Sigmoid colon (tissue), 7 donors: ENCODE data around the gene CAB39L. TPM values are rescaled to one million over a fixed set of nuclear protein-coding genes. Genes with fewer than 3 reads are reported as not detected.

Source experiments
- DNase-seq: peaks from one replicate; pipeline ENCODE4 v3.0.0-alpha.2; 2019
- H3K27ac ChIP-seq, 4 donors: fragments of 200-600 bp; sonication (generic); one replicate each; pipeline ENCODE4 v1.5.1; 2016 to 2019; ENCODE audit warnings: mild to moderate bottlenecking in 1 of 4
- H3K27me3 ChIP-seq, 3 donors: fragments of 200-600 bp; sonication (generic); one replicate each; pipeline ENCODE4 v1.5.1; 2019; ENCODE audit warnings: mild to moderate bottlenecking in 1 of 3
- H3K36me3 ChIP-seq, 4 donors: fragments of 200-600 bp; sonication (generic); one replicate each; pipeline ENCODE4 v1.5.1; 2016 to 2019
- H3K4me1 ChIP-seq, 4 donors: fragments of 200-600 bp; sonication (generic); one replicate each; pipeline ENCODE4 v1.5.1; 2017 to 2019
- H3K4me3 ChIP-seq, 4 donors: fragments of 200-600 bp; sonication (generic); one replicate each; pipeline ENCODE4 v1.5.1; 2017 to 2019; ENCODE audit warnings: mild to moderate bottlenecking in 2 of 4, moderate library complexity in 1 of 4
- H3K9me3 ChIP-seq, 4 donors: fragments of 200-600 bp in 3 of 4; sonication (generic) in 3 of 4; one replicate each; pipeline versions ENCODE4 v1.5.1 to v1.6.1; 2013 to 2019
- CTCF ChIP-seq, 4 experiments: fragments of 450-650 bp in 3 of 4; fragments of 200-600 bp in 1 of 4; IDR thresholded peaks; one replicate each; pipeline ENCODE4 v1.5.1; 2016 to 2019; ENCODE audit warnings: antibody characterized with exemption in 4 of 4, mild to moderate bottlenecking in 3 of 4, moderate library complexity in 2 of 4
- EP300 ChIP-seq, 4 donors: sonication (generic); formaldehyde crosslinking; IDR thresholded peaks; one replicate each; pipeline ENCODE4 v1.6.1; 2017; ENCODE audit warnings: antibody characterized with exemption in 4 of 4
- POLR2A ChIP-seq, 2 donors: fragments of 450-650 bp; IDR thresholded peaks; one replicate each; pipeline ENCODE4 v1.6.1; 2016; ENCODE audit warnings: antibody characterized with exemption in 2 of 2, mild to moderate bottlenecking in 2 of 2, moderate library complexity in 2 of 2
- POLR2AphosphoS5 ChIP-seq, 4 donors: sonication (generic); formaldehyde crosslinking; IDR thresholded peaks; one replicate each; pipeline ENCODE4 v1.6.1; 2017; ENCODE audit warnings: antibody characterized with exemption in 4 of 4
- WGBS, 2 donors: extraction: QIAGEN DNeasy Blood & Tissue Kit; methylation state at CpG; one replicate each; pipeline ENCODE4 v1.1.7; 2013; 5-methylcytosine and 5-hydroxymethylcytosine counted together
- intact Hi-C: fragments of 100-400 bp; cut with DNase I; formaldehyde crosslinking; loops from one replicate; pipeline ENCODE4 v1.15.1; 2023
- polyA plus RNA-seq, 3 donors: library from polyadenylated mRNA; stranded (reverse); fragments of 200-250 nt; gene quantifications; one replicate each; pipeline ENCODE4 v1.2.3, GENCODE V29; 2013
- total RNA-seq, 4 donors: library from RNA; depleted of rRNA; stranded (reverse); fragments of >200 nt; gene quantifications; one replicate each; pipeline ENCODE4 v1.1.0, GENCODE V29; 2016
- donor health status: healthy with polysubstance abuse.
- donor health status: Bipolar disorder and iron deficiency.
- donor health status: healthy.

The CAB39L gene
- total and polyA plus RNA-seq, 7 donors, result 5.5 to 180 (median 121) TPM

- Histone ChIP-seq H3K4me1 (no peaks in the 10 kb centered on the region), H3K4me3 (no peak overlapping the region), H3K9me3 (no peaks in the 10 kb centered on the region), H3K27ac (no peak overlapping the region), H3K27me3 (no peaks in the 10 kb centered on the region), H3K36me3 (peaks cover 0 to 7% (median 0%) of the 10 kb centered on the region in 4 donors)
- intact Hi-C loops, result no loop called here
- TF ChIP-seq POLR2A (IDR thresholded peaks at IDR 0.05) (no peak), CTCF (IDR thresholded peaks at IDR 0.05) (no peak), EP300 (IDR thresholded peaks at IDR 0.05) (no peak), POLR2AphosphoS5 (IDR thresholded peaks at IDR 0.05) (no peak)
- 76 to 86% methylated on average over 3 of the region's 3 CpGs for WGBS, 2 donors
- DNase-seq, result no peak
Measured at GRCh38 chr13:49419276-49419675, 24.6 kb downstream of the CAB39L start.

- no peak overlapping the region for H3K4me3 ChIP-seq
- no peak for DNase-seq
- TF ChIP-seq CTCF (IDR thresholded peaks at IDR 0.05) (no peak), POLR2AphosphoS5 (IDR thresholded peaks at IDR 0.05) (no peak), EP300 (IDR thresholded peaks at IDR 0.05) (no peak), POLR2A (IDR thresholded peaks at IDR 0.05) (no peak)
- WGBS, 2 donors, result 85 to 90% methylated on average over 1 of the region's 1 CpG
- no peaks in the 10 kb centered on the region for H3K36me3 ChIP-seq
- H3K27me3 ChIP-seq, result no peaks in the 10 kb centered on the region
- intact Hi-C loops, result no loop called here
- H3K27ac ChIP-seq, result no peak overlapping the region
- no peaks in the 10 kb centered on the region for H3K4me1 ChIP-seq
- no peaks in the 10 kb centered on the region for H3K9me3 ChIP-seq
Measured at GRCh38 chr13:49418206-49418605, 25.7 kb downstream of the CAB39L start.

DNA sequence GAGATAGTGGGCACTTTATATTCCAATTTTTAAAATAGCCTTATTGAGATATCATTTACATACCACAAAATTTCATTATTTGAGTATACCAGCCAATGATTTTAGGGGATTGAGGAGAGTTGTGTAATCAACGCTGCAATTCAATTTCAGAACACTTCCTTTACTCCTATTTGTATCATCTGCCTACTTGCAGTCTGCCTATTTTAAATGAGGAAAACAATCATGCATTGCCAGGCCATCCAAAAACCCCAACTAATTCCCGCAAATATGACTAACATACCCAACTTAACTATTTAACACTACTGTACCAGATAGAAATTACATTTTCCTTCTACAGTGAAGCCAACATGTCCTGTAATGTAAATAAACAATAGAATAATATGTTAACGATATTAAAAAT is 26.7 kb downstream of the CAB39L start:
- WGBS, 2 donors, result 93 to 94% methylated on average over 3 of the region's 3 CpGs

DNA sequence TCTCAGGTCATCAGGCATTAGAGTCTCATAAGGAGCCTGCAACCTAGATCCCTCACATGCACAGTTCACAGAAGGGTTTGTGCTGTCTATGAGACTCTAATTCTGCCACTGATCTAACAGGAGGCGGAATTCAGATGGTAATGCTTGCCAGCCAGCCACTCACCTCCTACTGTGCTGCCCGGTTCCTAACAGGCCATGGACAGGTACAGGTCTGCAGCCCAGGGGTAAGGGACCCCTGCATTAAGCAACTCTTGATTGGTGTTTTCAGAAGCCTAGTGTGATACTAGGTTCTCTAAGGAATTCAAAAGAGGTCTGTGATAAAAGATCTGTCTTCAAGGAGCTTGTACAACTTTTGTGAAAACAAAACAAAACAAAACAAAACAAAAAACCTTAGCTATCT is 31.1 kb downstream of the CAB39L start:
- Histone ChIP-seq H3K27ac (no peak overlapping the region), H3K9me3 (no peaks in the 10 kb centered on the region), H3K36me3 (no peaks in the 10 kb centered on the region), H3K4me3 (no peak overlapping the region), H3K27me3 (no peaks in the 10 kb centered on the region), H3K4me1 (peaks cover 0 to 32% (median 19%) of the 10 kb centered on the region in 4 donors)
- intact Hi-C loops, result no loop called here
- WGBS, 2 donors, result 65 to 76% methylated on average over 2 of the region's 2 CpGs
- DNase-seq, result no peak
- TF ChIP-seq POLR2A (IDR thresholded peaks at IDR 0.05), result no peak
- no peak for TF ChIP-seq POLR2AphosphoS5 (IDR thresholded peaks at IDR 0.05)
- TF ChIP-seq CTCF (IDR thresholded peaks at IDR 0.05), result no peak
- no peak for TF ChIP-seq EP300 (IDR thresholded peaks at IDR 0.05)

More for the DNA sequence above, 26.7 kb downstream of the CAB39L start:
- Histone ChIP-seq H3K27me3 (no peaks in the 10 kb centered on the region), H3K27ac (no peak overlapping the region), H3K36me3 (no peaks in the 10 kb centered on the region), H3K4me3 (no peak overlapping the region), H3K4me1 (no peaks in the 10 kb centered on the region), H3K9me3 (no peaks in the 10 kb centered on the region)
- intact Hi-C loops, result no loop called here
- TF ChIP-seq EP300 (IDR thresholded peaks at IDR 0.05) (no peak), POLR2AphosphoS5 (IDR thresholded peaks at IDR 0.05) (no peak), CTCF (IDR thresholded peaks at IDR 0.05) (no peak), POLR2A (IDR thresholded peaks at IDR 0.05) (no peak)
- DNase-seq, result no peak

DNA sequence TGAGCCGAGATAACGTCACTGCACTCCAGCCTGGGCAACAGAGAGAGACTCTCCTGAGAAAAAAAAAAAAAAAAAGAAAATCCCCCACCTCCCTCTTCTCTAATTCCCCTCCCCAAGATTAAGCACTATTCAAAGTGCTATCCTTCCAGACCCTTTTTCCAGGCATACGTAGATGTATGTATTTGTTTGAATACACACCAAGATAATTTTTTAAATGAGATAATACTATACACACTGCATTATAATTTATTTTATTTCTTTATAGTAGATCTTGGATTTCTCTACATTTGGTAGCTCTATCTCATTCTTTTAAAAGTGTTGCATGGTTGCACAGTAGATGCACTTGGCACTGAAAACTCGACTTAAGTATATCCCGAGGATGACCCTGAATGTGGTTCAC is 32.5 kb downstream of the CAB39L start:
- Histone ChIP-seq H3K4me3 (no peak overlapping the region), H3K27me3 (no peaks in the 10 kb centered on the region), H3K36me3 (no peaks in the 10 kb centered on the region), H3K9me3 (no peaks in the 10 kb centered on the region), H3K27ac (peak overlapping the region in 1 of 4 donors; percentile 73), H3K4me1 (peaks cover 0 to 39% (median 19%) of the 10 kb centered on the region in 4 donors)
- no peak for TF ChIP-seq POLR2AphosphoS5 (IDR thresholded peaks at IDR 0.05)
- intact Hi-C loops, result no loop called here
- no peak for DNase-seq
- WGBS, 2 donors, result 93 to 96% methylated on average over 5 of the region's 5 CpGs
